Measurements from ENCODE around the gene CAMTA1. TPM values are rescaled to one million over a fixed set of nuclear protein-coding genes. Genes with fewer than 3 reads are reported as not detected.

Gene CAMTA1
- total RNA-seq, 1 donor from 2014 or later: 77.6 TPM

DNA sequence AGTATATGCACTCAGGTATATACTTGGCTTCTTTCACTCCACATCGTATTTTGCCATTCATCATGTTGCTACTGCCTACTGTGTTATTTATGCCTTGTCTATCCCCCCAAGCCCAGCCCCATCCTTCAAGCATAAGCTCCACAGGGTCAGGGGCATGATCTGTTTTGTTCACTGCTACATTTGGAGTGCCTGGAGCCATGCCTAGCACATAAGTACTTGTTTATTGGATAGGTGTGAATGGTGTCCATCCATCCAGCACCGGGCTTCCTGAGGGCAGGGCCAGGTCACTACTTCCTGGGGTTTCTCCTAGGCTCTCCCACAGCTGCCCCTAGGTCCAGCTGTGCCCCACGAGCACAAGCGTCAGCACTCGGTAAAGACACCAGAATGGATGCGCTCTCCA, 696.8 kb downstream of the CAMTA1 start:
- FAIRE-seq (no peak), DNase-seq (ENCODE audit: low read depth) (no peak)
- Mint-ChIP-seq H3K27ac (ENCODE audit: unreplicated experiment) (no peak overlapping the region), H3K9me3 (ENCODE audit: unreplicated experiment) (peaks cover 3% of the 10 kb centered on the region), H3K4me3 (ENCODE audit: unreplicated experiment) (no peak overlapping the region), H3K4me1 (ENCODE audit: low read depth, unreplicated experiment) (peaks cover 5% of the 10 kb centered on the region), H3K36me3 (ENCODE audit: low read depth, unreplicated experiment) (no peaks in the 10 kb centered on the region), H3K27me3 (ENCODE audit: low read depth, unreplicated experiment) (peaks cover 18% of the 10 kb centered on the region)
- Histone ChIP-seq H3K36me3 (ENCODE audit: insufficient read depth, low read length) (no peaks in the 10 kb centered on the region), H3K4me2 (ENCODE audit: low read length) (no peak overlapping the region), H3K4me1 (ENCODE audit: insufficient read depth, low read length) (peaks cover 11% of the 10 kb centered on the region), H3K79me2 (ENCODE audit: insufficient read depth, low read length) (no peaks in the 10 kb centered on the region), H2AFZ (ENCODE audit: low read depth, low read length) (no peak overlapping the region), H4K20me1 (ENCODE audit: insufficient read depth, low read length) (no peaks in the 10 kb centered on the region), H3K27ac (ENCODE audit: low read depth, low read length) (no peak overlapping the region), H3K4me3 (ENCODE audit: insufficient read depth, low read depth, low read length) (no peak overlapping the region), H3K9ac (ENCODE audit: low read length) (no peak overlapping the region), H3K9me3 (ENCODE audit: insufficient read depth, low read depth, low read length) (no peaks in the 10 kb centered on the region), H3K27me3 (ENCODE audit: insufficient read depth, low read length) (no peaks in the 10 kb centered on the region)
- TF ChIP-seq, protein P1, sequence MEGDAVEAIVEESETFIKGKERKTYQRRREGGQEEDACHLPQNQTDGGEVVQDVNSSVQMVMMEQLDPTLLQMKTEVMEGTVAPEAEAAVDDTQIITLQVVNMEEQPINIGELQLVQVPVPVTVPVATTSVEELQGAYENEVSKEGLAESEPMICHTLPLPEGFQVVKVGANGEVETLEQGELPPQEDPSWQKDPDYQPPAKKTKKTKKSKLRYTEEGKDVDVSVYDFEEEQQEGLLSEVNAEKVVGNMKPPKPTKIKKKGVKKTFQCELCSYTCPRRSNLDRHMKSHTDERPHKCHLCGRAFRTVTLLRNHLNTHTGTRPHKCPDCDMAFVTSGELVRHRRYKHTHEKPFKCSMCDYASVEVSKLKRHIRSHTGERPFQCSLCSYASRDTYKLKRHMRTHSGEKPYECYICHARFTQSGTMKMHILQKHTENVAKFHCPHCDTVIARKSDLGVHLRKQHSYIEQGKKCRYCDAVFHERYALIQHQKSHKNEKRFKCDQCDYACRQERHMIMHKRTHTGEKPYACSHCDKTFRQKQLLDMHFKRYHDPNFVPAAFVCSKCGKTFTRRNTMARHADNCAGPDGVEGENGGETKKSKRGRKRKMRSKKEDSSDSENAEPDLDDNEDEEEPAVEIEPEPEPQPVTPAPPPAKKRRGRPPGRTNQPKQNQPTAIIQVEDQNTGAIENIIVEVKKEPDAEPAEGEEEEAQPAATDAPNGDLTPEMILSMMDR (IDR thresholded peaks at IDR 0.05; ENCODE audit: insufficient read depth, low read depth, low read length): no peak
- TF ChIP-seq EZH2 (IDR thresholded peaks at IDR 0.05; ENCODE audit: insufficient read depth, low read length): no peak

DNA sequence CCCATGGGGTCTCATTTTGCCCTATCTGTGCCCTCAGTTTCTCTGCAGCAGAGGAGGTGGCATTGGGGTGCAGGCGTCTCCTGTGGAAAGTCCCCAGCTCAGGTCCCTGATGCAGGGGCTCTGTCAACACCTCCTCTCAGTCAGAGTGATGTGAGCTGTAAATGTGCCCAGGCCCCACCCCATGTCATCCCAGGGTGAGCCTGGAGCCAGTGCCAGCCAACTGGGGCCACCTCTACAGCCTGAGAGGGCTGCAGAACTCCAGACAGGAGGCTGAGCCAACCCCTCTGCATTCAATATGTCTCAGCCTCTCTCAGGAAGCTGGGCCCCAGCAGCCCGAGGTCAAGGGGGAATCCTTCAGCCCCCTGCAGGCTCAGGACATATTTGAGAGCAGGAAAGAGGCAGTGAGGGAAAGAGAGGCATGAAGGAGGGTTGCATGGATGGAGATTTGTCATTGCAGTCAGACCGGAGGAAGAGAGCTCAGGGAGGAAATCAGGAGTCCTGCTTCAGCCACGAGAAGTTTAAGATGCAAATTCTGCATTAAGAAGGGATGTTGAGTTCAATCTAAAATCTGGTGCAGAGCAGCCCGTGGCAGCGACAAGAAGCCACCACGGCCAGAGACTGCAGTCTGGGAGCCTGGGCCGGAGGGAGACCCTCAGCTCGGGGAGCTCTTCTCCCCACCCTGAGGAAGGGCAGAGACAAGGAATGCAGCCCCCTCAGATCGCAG, 697.7 kb downstream of the CAMTA1 start:
- Mint-ChIP-seq H3K4me3 (ENCODE audit: unreplicated experiment) (no peak overlapping the region), H3K27me3 (ENCODE audit: low read depth, unreplicated experiment) (peaks cover 19% of the 10 kb centered on the region), H3K4me1 (ENCODE audit: low read depth, unreplicated experiment) (peaks cover 9% of the 10 kb centered on the region), H3K27ac (ENCODE audit: unreplicated experiment) (no peak overlapping the region), H3K9me3 (ENCODE audit: unreplicated experiment) (peaks cover 3% of the 10 kb centered on the region), H3K36me3 (ENCODE audit: low read depth, unreplicated experiment) (no peaks in the 10 kb centered on the region)
- Histone ChIP-seq H3K27me3 (ENCODE audit: insufficient read depth, low read length) (no peaks in the 10 kb centered on the region), H3K27ac (ENCODE audit: low read depth, low read length) (no peak overlapping the region), H3K36me3 (ENCODE audit: insufficient read depth, low read length) (no peaks in the 10 kb centered on the region), H3K4me3 (ENCODE audit: insufficient read depth, low read depth, low read length) (no peak overlapping the region), H3K4me2 (ENCODE audit: low read length) (no peak overlapping the region), H3K79me2 (ENCODE audit: insufficient read depth, low read length) (no peaks in the 10 kb centered on the region), H3K9ac (ENCODE audit: low read length) (no peak overlapping the region), H2AFZ (ENCODE audit: low read depth, low read length) (no peak overlapping the region), H3K9me3 (ENCODE audit: insufficient read depth, low read depth, low read length) (no peaks in the 10 kb centered on the region), H3K4me1 (ENCODE audit: insufficient read depth, low read length) (peaks cover 11% of the 10 kb centered on the region), H4K20me1 (ENCODE audit: insufficient read depth, low read length) (no peaks in the 10 kb centered on the region)
- FAIRE-seq: no peak
- DNase-seq (ENCODE audit: low read depth): no peak
- no peak for TF ChIP-seq EZH2 (IDR thresholded peaks at IDR 0.05; ENCODE audit: insufficient read depth, low read length)
- TF ChIP-seq, protein P1 (IDR thresholded peaks at IDR 0.05; ENCODE audit: insufficient read depth, low read depth, low read length): no peak

All from astrocyte (in vitro differentiated cells and primary cell).